ENCODE data around the gene REPS2. TPM values are rescaled to one million over a fixed set of nuclear protein-coding genes. Genes with fewer than 3 reads are reported as not detected.

The REPS2 gene
- total RNA-seq, 1 donor = 1.8 TPM

GRCh38 chrX:17053502-17053901, 107.0 kb downstream of the REPS2 start:
- Histone ChIP-seq H3K9me3 (ENCODE audit: low read depth, low read length) (no peaks in the 10 kb centered on the region), H3K4me1 (ENCODE audit: insufficient read depth, low read length) (no peaks in the 10 kb centered on the region), H3K27me3 (ENCODE audit: insufficient read depth, low read length) (no peaks in the 10 kb centered on the region), H3K4me3 (ENCODE audit: low read length) (no peak overlapping the region)

GRCh38 chrX:17056868-17057608, 110.6 kb downstream of the REPS2 start:
- H3K4me1 ChIP-seq (ENCODE audit: insufficient read depth, low read length) = no peaks in the 10 kb centered on the region
- H3K9me3 ChIP-seq (ENCODE audit: low read depth, low read length) = no peaks in the 10 kb centered on the region
- H3K4me3 ChIP-seq (ENCODE audit: low read length) = no peak overlapping the region
- H3K27me3 ChIP-seq (ENCODE audit: insufficient read depth, low read length) = no peaks in the 10 kb centered on the region

GRCh38 chrX:17062065-17062464, 115.6 kb downstream of the REPS2 start:
- no peaks in the 10 kb centered on the region for H3K9me3 ChIP-seq (ENCODE audit: low read depth, low read length)
- no peaks in the 10 kb centered on the region for H3K4me1 ChIP-seq (ENCODE audit: insufficient read depth, low read length)
- H3K4me3 ChIP-seq (ENCODE audit: low read length) = no peak overlapping the region
- H3K27me3 ChIP-seq (ENCODE audit: insufficient read depth, low read length) = no peaks in the 10 kb centered on the region

GRCh38 chrX:17065100-17065499, 118.6 kb downstream of the REPS2 start:
- H3K9me3 ChIP-seq (ENCODE audit: low read depth, low read length) = no peaks in the 10 kb centered on the region
- H3K27me3 ChIP-seq (ENCODE audit: insufficient read depth, low read length) = no peaks in the 10 kb centered on the region
- H3K4me3 ChIP-seq (ENCODE audit: low read length) = no peak overlapping the region
- H3K4me1 ChIP-seq (ENCODE audit: insufficient read depth, low read length) = no peaks in the 10 kb centered on the region

GRCh38 chrX:17067534-17067933, 121.1 kb downstream of the REPS2 start:
- Histone ChIP-seq H3K4me1 (ENCODE audit: insufficient read depth, low read length) (no peaks in the 10 kb centered on the region), H3K4me3 (ENCODE audit: low read length) (no peak overlapping the region), H3K9me3 (ENCODE audit: low read depth, low read length) (no peaks in the 10 kb centered on the region), H3K27me3 (ENCODE audit: insufficient read depth, low read length) (no peaks in the 10 kb centered on the region)

- Histone ChIP-seq H3K27me3 (ENCODE audit: insufficient read depth, low read length) (no peaks in the 10 kb centered on the region), H3K4me3 (ENCODE audit: low read length) (no peak overlapping the region), H3K9me3 (ENCODE audit: low read depth, low read length) (no peaks in the 10 kb centered on the region), H3K4me1 (ENCODE audit: insufficient read depth, low read length) (no peaks in the 10 kb centered on the region)
Observed at GRCh38 chrX:17072301-17072700, 125.8 kb downstream of the REPS2 start.

GRCh38 chrX:17072721-17073230, 126.3 kb downstream of the REPS2 start:
- Histone ChIP-seq H3K27me3 (ENCODE audit: insufficient read depth, low read length) (no peaks in the 10 kb centered on the region), H3K9me3 (ENCODE audit: low read depth, low read length) (no peaks in the 10 kb centered on the region), H3K4me1 (ENCODE audit: insufficient read depth, low read length) (no peaks in the 10 kb centered on the region), H3K4me3 (ENCODE audit: low read length) (no peak overlapping the region)

- Histone ChIP-seq H3K9me3 (ENCODE audit: low read depth, low read length) (no peaks in the 10 kb centered on the region), H3K4me1 (ENCODE audit: insufficient read depth, low read length) (no peaks in the 10 kb centered on the region), H3K27me3 (ENCODE audit: insufficient read depth, low read length) (no peaks in the 10 kb centered on the region), H3K4me3 (ENCODE audit: low read length) (no peak overlapping the region)
Observed at GRCh38 chrX:17075004-17075403, 128.5 kb downstream of the REPS2 start.

- Histone ChIP-seq H3K4me1 (ENCODE audit: insufficient read depth, low read length) (no peaks in the 10 kb centered on the region), H3K27me3 (ENCODE audit: insufficient read depth, low read length) (no peaks in the 10 kb centered on the region), H3K4me3 (ENCODE audit: low read length) (no peak overlapping the region), H3K9me3 (ENCODE audit: low read depth, low read length) (no peaks in the 10 kb centered on the region)
Observed at GRCh38 chrX:17077361-17077760, 130.9 kb downstream of the REPS2 start.

GRCh38 chrX:17078031-17078720, 131.7 kb downstream of the REPS2 start:
- H3K27me3 ChIP-seq (ENCODE audit: insufficient read depth, low read length) = no peaks in the 10 kb centered on the region
- no peaks in the 10 kb centered on the region for H3K4me1 ChIP-seq (ENCODE audit: insufficient read depth, low read length)
- H3K4me3 ChIP-seq (ENCODE audit: low read length) = no peak overlapping the region
- no peaks in the 10 kb centered on the region for H3K9me3 ChIP-seq (ENCODE audit: low read depth, low read length)

GRCh38 chrX:17081511-17081910, 135.1 kb downstream of the REPS2 start:
- H3K27me3 ChIP-seq (ENCODE audit: insufficient read depth, low read length) = no peaks in the 10 kb centered on the region
- no peak overlapping the region for H3K4me3 ChIP-seq (ENCODE audit: low read length)
- H3K4me1 ChIP-seq (ENCODE audit: insufficient read depth, low read length) = no peaks in the 10 kb centered on the region
- H3K9me3 ChIP-seq (ENCODE audit: low read depth, low read length) = no peaks in the 10 kb centered on the region

GRCh38 chrX:17081968-17082367, 135.5 kb downstream of the REPS2 start:
- no peak overlapping the region for H3K4me3 ChIP-seq (ENCODE audit: low read length)
- H3K27me3 ChIP-seq (ENCODE audit: insufficient read depth, low read length) = no peaks in the 10 kb centered on the region
- no peaks in the 10 kb centered on the region for H3K9me3 ChIP-seq (ENCODE audit: low read depth, low read length)
- no peaks in the 10 kb centered on the region for H3K4me1 ChIP-seq (ENCODE audit: insufficient read depth, low read length)

GRCh38 chrX:17082831-17083230, 136.4 kb downstream of the REPS2 start:
- H3K27me3 ChIP-seq (ENCODE audit: insufficient read depth, low read length) = no peaks in the 10 kb centered on the region
- no peaks in the 10 kb centered on the region for H3K4me1 ChIP-seq (ENCODE audit: insufficient read depth, low read length)
- no peak overlapping the region for H3K4me3 ChIP-seq (ENCODE audit: low read length)
- H3K9me3 ChIP-seq (ENCODE audit: low read depth, low read length) = no peaks in the 10 kb centered on the region

- no peaks in the 10 kb centered on the region for H3K27me3 ChIP-seq (ENCODE audit: insufficient read depth, low read length)
- H3K4me1 ChIP-seq (ENCODE audit: insufficient read depth, low read length) = no peaks in the 10 kb centered on the region
- no peak overlapping the region for H3K4me3 ChIP-seq (ENCODE audit: low read length)
- no peaks in the 10 kb centered on the region for H3K9me3 ChIP-seq (ENCODE audit: low read depth, low read length)
Observed at GRCh38 chrX:17086317-17086716, 139.9 kb downstream of the REPS2 start.

GRCh38 chrX:17095161-17095560, 148.7 kb downstream of the REPS2 start:
- Histone ChIP-seq H3K4me1 (ENCODE audit: insufficient read depth, low read length) (no peaks in the 10 kb centered on the region), H3K4me3 (ENCODE audit: low read length) (no peak overlapping the region), H3K9me3 (ENCODE audit: low read depth, low read length) (no peaks in the 10 kb centered on the region), H3K27me3 (ENCODE audit: insufficient read depth, low read length) (no peaks in the 10 kb centered on the region)

Measured in mononuclear cell (primary cell).